Large intestine (tissue), 3 donors: Measurements from ENCODE around the gene EFCAB8. TPM values are rescaled to one million over a fixed set of nuclear protein-coding genes. Genes with fewer than 3 reads are reported as not detected.

Experiments
- DNase-seq, 2 donors: peaks; one replicate each; pipeline versions ENCODE4 v3.0.0 to v3.0.0-alpha.2; 2013
- H3K27ac ChIP-seq: one replicate; pipeline ENCODE4 v1.5.1; 2013; ENCODE audit warnings: low read length
- H3K27me3 ChIP-seq: 2 replicates; pipeline ENCODE4 v1.6.1; 2013; ENCODE audit warnings: low read length; ENCODE audit not compliant: control insufficient read depth, insufficient read depth
- H3K36me3 ChIP-seq: 2 replicates; pipeline ENCODE4 v1.6.1; 2013; ENCODE audit warnings: low read length; ENCODE audit not compliant: control insufficient read depth, insufficient read depth
- H3K4me1 ChIP-seq: one replicate; pipeline ENCODE4 v1.6.1; 2013; ENCODE audit warnings: low read length; ENCODE audit not compliant: control insufficient read depth, insufficient read depth
- H3K4me3 ChIP-seq: one replicate; pipeline ENCODE4 v1.5.1; 2013; ENCODE audit warnings: low read length
- H3K9me3 ChIP-seq: one replicate; pipeline ENCODE4 v1.6.1; 2013; ENCODE audit warnings: mild to moderate bottlenecking, low read depth, low read length, moderate library complexity; ENCODE audit not compliant: control insufficient read depth
- WGBS: methylation state at CpG from one replicate; pipeline ENCODE4 v1.1.5; 2013; ENCODE audit warnings: low lambda C conversion rate; ENCODE audit not compliant: insufficient coverage; 5-methylcytosine and 5-hydroxymethylcytosine counted together
- polyA plus RNA-seq: library from polyadenylated mRNA; unstranded; fragments of 120-200 nt; gene quantifications from one replicate; pipeline ENCODE4 v1.2.1, GENCODE V29; 2013

The EFCAB8 gene
- polyA plus RNA-seq, 1 donor = 0.25 TPM

DNA sequence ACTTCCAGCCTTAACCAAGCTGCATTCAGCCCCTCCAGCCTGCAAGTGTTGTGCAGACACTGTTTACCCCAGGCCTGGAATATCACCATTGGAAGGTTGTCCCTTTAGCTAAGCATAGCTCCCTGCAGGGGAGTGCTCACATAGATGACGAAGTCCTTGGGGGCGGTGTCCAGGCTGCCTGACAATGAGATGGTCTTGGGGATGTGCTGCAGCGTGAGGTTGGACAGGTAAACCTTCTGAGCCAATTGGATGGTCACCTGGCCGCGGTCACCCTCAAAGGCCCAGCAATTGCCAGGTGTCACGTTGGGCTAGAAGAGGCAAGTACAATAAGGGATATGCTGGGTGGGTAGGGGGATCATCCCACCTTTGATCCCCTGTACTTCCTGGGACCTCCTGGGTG, 126.9 kb downstream of the EFCAB8 start:
- H3K4me1 ChIP-seq = no peaks in the 10 kb centered on the region
- DNase-seq = no peak
- no peaks in the 10 kb centered on the region for H3K36me3 ChIP-seq
- no CpG with 5 or more reads among the region's 6 CpGs for WGBS
- no peak overlapping the region for H3K4me3 ChIP-seq
- no peak overlapping the region for H3K27ac ChIP-seq
- no peaks in the 10 kb centered on the region for H3K27me3 ChIP-seq
- no peaks in the 10 kb centered on the region for H3K9me3 ChIP-seq

DNA sequence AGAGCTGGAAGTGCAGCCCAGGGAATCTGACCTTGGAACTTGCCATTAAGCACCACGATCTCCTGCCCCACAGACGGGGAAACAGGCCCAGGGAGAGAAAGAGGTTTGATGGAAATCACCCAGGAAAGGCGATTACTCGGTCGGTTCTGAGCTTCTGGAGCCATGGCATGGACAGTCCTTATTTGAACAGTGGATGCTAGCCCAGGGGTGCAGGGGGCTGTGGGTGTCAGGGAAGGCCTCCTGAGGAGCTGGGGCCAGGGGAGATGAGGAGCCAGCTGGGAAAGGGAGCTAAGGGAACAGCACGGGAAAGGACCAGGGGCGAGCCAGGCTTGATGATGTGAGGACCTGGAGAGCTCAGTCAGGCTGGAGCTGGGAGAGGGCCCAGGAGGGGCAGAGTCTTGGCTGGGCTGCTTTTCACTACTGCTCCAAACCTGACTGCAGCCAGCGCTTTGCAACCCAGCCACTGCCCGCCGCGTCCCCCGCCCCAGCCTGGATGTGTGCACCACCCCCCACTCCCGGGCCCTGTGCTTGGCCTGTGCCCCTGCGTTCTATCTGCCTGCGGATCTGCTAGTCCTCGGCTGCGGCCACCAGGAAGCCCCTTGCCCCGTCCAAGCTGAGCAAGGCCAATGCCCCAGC, 127.7 kb downstream of the EFCAB8 start:
- DNase-seq = no peak
- 80% methylated on average over 1 of the region's 18 CpGs for WGBS
- Histone ChIP-seq H3K36me3 (no peaks in the 10 kb centered on the region), H3K27ac (no peak overlapping the region), H3K4me1 (no peaks in the 10 kb centered on the region), H3K4me3 (no peak overlapping the region), H3K27me3 (no peaks in the 10 kb centered on the region), H3K9me3 (no peaks in the 10 kb centered on the region)

DNA sequence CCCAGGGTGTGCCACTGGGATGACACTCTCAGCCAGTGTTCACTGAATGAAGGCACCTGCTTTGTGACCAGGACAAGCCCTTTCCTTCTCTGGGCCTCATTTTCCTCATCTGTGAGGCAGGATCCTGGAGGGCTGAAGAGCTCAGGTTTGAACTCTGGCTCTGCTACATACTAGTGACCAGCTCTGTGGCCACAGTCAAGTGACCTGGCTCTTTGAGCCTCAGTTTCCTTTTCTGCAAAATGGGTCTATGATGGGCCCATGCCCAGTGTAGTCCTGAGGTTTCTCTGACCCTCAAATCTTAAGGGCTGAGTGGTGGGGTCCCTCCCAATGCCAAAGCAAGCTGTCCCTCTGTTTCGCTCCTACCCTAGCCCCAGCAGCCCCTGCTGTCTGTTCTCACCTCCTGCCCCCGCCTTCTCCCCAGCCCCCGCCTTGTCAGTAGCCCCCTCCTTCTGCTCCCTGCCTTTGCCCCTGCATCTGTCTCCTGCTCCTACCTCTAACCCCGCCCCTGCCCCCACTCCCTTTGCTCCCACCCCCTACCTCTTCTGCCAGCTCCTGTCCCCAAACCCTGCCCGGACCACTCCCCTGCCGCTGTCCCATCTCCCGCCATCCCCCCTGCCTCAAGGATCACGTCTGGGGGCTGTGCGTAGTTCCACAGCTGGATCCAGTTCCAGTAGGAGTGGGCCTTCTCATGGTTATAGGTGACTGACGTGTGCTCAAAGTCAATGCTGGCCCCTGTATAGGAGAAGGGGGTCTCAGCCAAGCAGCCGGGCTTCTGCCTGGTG, 128.5 kb downstream of the EFCAB8 start:
- Histone ChIP-seq H3K27ac (no peak overlapping the region), H3K27me3 (no peaks in the 10 kb centered on the region), H3K4me1 (no peaks in the 10 kb centered on the region), H3K9me3 (no peaks in the 10 kb centered on the region), H3K36me3 (no peaks in the 10 kb centered on the region), H3K4me3 (no peak overlapping the region)
- no CpG with 5 or more reads among the region's 11 CpGs for WGBS
- DNase-seq = no peak

DNA sequence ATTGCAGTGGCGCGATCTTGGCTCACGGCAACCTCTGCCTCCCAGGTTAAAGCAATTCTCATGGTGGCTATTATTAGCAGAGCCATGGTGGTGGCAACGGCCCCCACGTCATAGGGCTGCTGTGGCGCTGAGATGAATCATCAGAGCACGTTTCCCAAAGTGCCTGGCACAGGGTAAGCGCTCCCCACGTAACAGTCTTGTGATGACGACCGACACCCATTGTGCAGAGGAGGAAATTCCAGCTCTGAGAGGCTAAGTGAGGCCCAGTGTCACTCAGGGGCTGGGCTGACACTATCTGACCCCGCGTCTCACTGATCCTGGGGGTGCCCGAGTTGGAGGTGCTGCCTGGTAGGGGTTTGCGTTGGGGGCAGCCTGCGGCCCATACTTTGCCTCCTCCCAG, 129.3 kb downstream of the EFCAB8 start:
- no peaks in the 10 kb centered on the region for H3K36me3 ChIP-seq
- H3K27me3 ChIP-seq = no peaks in the 10 kb centered on the region
- WGBS = no CpG with 5 or more reads among the region's 16 CpGs
- DNase-seq = no peak
- H3K4me1 ChIP-seq = no peaks in the 10 kb centered on the region
- H3K4me3 ChIP-seq = no peak overlapping the region
- no peak overlapping the region for H3K27ac ChIP-seq
- no peaks in the 10 kb centered on the region for H3K9me3 ChIP-seq

DNA sequence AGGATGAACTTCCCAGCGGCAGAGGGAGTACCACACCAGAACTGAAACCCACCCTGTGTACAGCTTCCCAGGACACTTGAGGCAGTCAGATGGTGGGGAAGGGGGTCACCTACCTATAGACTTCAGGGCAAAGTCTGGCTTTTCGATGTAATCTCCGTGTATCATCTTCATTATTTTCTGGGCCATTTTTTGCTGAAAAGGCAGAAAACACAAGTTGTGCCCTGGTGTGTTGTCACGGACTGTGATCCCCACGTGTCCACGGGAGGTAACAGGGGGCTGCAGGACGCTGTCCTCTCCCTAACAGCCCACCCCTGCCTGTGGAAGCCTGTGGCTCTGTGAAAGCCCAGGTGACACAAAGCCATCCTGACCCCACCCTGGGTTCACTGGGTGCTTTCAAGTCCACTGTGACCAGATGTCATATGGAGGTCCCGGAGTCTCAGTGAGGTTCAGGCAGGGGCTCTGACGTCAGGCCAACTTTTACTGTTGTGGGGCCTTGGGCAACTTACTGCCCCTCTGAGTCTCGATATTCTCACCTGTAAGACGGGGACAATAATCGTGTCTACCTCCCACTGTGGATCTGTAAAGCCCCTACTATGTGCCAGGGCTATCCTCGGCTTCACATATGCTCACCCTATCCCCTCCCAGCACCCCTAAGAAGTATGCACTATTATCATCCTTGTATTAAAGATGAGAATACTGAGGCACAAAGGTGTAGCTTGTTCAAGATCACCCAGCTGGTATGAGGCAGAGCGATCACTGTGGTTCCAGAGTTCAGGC, 131.0 kb downstream of the EFCAB8 start:
- Histone ChIP-seq H3K27me3 (no peaks in the 10 kb centered on the region), H3K4me1 (no peaks in the 10 kb centered on the region), H3K27ac (no peak overlapping the region), H3K9me3 (no peaks in the 10 kb centered on the region), H3K4me3 (no peak overlapping the region), H3K36me3 (no peaks in the 10 kb centered on the region)
- no CpG with 5 or more reads among the region's 14 CpGs for WGBS
- no peak for DNase-seq

DNA sequence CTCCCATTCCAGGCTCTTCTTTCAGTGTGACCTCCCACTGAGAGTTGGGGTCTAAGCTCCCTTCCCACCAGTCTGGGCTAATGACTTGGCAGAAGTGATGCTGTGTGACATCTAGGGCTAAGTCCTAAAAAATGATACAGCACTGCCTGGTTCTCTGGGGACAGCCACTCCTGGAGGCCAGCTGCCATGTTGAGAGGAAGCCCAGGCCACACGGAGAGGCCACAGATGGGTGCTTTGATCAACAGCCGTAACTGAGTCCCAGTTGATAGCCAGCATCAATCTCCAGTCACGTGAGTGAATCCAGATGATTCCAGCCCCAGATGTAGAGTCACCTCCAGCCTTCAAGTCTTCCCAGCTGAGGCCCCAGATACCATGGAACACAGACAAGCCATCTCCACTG, 131.7 kb downstream of the EFCAB8 start:
- no peak for DNase-seq
- H3K9me3 ChIP-seq = no peaks in the 10 kb centered on the region
- no CpG with 5 or more reads among the region's 3 CpGs for WGBS
- no peaks in the 10 kb centered on the region for H3K36me3 ChIP-seq
- H3K4me1 ChIP-seq = no peaks in the 10 kb centered on the region
- no peaks in the 10 kb centered on the region for H3K27me3 ChIP-seq
- H3K4me3 ChIP-seq = no peak overlapping the region
- no peak overlapping the region for H3K27ac ChIP-seq

DNA sequence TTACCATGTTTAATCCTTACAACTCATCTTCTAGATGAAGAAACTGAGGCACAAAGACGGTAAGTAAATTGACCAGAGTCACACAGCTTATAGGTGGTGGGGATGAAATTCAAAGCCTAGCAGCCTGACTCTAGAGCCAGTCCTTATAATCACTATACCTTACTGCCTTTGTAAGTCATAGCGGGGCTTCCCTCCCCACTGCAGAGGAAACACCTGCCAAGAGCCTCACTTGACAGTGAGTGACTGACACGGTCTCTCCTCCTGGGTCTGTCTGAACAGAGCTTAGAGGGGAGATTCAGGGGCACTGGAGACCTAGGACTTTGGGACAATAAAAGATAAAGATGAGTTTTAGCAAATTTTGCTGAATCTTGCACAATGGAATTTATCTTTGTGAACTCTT, 132.7 kb downstream of the EFCAB8 start:
- Histone ChIP-seq H3K27me3 (no peaks in the 10 kb centered on the region), H3K27ac (no peak overlapping the region), H3K9me3 (no peaks in the 10 kb centered on the region), H3K4me1 (no peaks in the 10 kb centered on the region), H3K4me3 (no peak overlapping the region), H3K36me3 (no peaks in the 10 kb centered on the region)
- WGBS = no CpG with 5 or more reads among the region's 3 CpGs
- DNase-seq = no peak

DNA sequence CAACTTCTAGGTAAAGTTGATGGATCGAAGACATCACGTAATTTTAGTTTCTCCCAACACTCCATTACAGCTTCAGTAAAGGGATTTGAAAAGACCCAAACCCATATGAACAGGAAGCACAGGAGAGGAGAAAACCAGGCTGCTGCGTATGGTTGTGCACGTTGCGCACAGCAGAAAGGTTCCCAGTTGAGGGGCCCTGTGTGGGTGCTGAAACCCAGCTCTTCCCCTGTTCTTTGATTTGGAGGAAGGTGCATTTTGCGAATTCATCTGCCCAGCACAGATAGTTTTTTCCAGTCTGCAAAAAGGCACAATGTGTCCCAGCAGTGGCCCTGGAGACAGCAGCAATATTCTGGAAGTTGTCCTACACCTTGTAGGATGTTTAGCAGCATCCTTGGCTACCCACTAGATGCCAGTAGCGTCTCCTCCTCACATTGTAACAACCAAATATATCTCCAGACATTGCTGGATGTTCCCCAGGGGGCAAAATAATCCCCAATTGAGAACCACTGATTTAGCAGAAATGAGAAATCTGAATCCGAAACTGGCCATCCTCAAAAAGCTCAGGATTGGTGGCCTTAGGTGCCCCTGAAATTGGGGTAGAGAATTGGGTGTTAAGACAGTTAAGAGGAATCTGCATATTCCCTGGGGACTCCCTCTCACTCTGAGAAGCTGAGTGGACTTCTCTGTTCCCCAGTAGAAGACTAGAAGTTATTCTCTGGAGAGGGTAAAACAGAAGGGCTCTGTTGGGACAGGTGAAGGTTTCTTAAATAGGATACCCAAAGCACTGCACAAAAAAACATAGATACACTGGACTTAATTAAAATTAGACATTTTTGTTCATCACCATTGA, 133.3 kb downstream of the EFCAB8 start:
- WGBS = 80% methylated on average over 1 of the region's 8 CpGs
- H3K9me3 ChIP-seq = no peaks in the 10 kb centered on the region
- DNase-seq = no peak

DNA sequence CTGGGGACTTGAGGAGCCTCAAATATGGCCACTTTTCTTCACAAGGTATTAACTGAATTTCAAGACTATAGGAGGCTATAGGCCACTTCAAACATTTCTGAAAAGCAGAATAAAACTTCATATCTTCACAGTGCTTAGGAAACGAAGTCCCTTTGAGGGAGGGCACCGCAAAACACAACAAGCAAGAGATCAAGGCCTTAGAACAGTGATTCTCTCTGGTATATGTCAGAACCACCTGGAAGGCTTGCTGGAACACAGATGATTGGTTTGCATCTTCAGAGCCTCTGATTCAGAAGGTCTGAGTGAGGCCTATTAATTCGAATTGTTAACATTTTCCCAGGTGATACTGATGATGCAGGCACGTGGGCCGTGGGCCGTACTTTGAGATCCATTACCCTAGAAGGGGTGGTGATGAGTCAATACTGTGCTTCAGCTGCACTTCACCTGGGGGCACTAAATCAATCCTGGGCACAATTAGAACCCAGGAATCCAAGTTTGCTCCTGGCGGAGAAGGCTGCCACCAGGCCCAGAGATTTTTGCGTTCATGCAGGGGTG, 134.8 kb downstream of the EFCAB8 start:
- Histone ChIP-seq H3K9me3 (no peaks in the 10 kb centered on the region), H3K36me3 (no peaks in the 10 kb centered on the region), H3K27ac (no peak overlapping the region), H3K4me1 (no peaks in the 10 kb centered on the region), H3K4me3 (no peak overlapping the region), H3K27me3 (no peaks in the 10 kb centered on the region)
- DNase-seq = no peak
- WGBS = no CpG with 5 or more reads among the region's 8 CpGs

More for the DNA sequence above, 133.3 kb downstream of the EFCAB8 start:
- Histone ChIP-seq H3K27me3 (no peaks in the 10 kb centered on the region), H3K27ac (no peak overlapping the region), H3K4me1 (no peaks in the 10 kb centered on the region), H3K36me3 (no peaks in the 10 kb centered on the region), H3K4me3 (no peak overlapping the region)

DNA sequence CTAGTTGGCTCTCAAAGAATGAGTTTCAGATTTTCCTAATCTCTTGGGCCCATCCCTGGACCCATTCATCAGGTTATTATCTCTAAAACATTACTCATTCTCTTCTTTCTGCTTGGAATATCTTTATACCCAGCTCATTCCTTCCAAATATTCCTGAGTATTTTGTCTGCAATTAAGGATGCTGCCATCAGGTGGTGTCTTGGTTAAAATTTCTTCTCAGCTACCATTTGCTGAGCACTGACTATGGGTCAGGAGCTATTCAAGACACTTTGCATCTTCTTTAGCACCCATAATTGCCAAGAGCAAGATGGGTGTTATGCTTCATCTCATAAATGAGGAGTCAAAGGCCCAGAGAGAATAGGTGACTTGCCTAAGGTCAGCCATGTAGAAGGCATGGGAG, 137.1 kb downstream of the EFCAB8 start:
- no peaks in the 10 kb centered on the region for H3K36me3 ChIP-seq

More for the DNA sequence above, 137.1 kb downstream of the EFCAB8 start:
- Histone ChIP-seq H3K4me1 (no peaks in the 10 kb centered on the region), H3K27ac (no peak overlapping the region), H3K9me3 (no peaks in the 10 kb centered on the region), H3K4me3 (no peak overlapping the region), H3K27me3 (no peaks in the 10 kb centered on the region)
- no peak for DNase-seq
